VCaP (cell line): ENCODE measurements around the gene ARHGAP45.

ENCODE experiments used
- H3K27ac ChIP-seq: fragments of 450-650 bp; 2 replicates; pipeline ENCODE4 v1.5.1; 2017
- CTCF ChIP-seq: fragments of 450-650 bp; conservative IDR thresholded peaks from 2 replicates; pipeline ENCODE4 v1.5.1; 2017; ENCODE audit warnings: mild to moderate bottlenecking, moderate library complexity

Gene ARHGAP45

GRCh38 chr19:1105008-1105872, 38.3 kb downstream of the ARHGAP45 start:
- no peak for TF ChIP-seq CTCF
- H3K27ac ChIP-seq: peak overlapping the region; percentile 93

GRCh38 chr19:1105873-1106840, 39.2 kb downstream of the ARHGAP45 start:
- H3K27ac ChIP-seq: peak overlapping the region; percentile 93
- TF ChIP-seq CTCF: no peak

- no peak for TF ChIP-seq CTCF
- H3K27ac ChIP-seq: peak overlapping the region; percentile 27; the same call in 1 of the 2 replicates
Measured at GRCh38 chr19:1106841-1107660, 40.1 kb downstream of the ARHGAP45 start.

- no peak for TF ChIP-seq CTCF
- H3K27ac ChIP-seq: 0 out of 2 replicates have a peak overlapping the region, but pooled peaks have one; percentile 27
Measured at GRCh38 chr19:1107661-1108261, 40.8 kb downstream of the ARHGAP45 start.

- H3K27ac ChIP-seq: no peak overlapping the region
- TF ChIP-seq CTCF: no peak
Measured at GRCh38 chr19:1108291-1109031, 41.5 kb downstream of the ARHGAP45 start.

- TF ChIP-seq CTCF: no peak
- no peak overlapping the region for H3K27ac ChIP-seq
Measured at GRCh38 chr19:1109032-1109551, 42.1 kb downstream of the ARHGAP45 start.
